CD14-positive monocyte (primary cell): ENCODE data around the gene NBAS. TPM values are rescaled to one million over a fixed set of nuclear protein-coding genes. Genes with fewer than 3 reads are reported as not detected.

Source experiments
- DNase-seq, 3 donors: peaks; one replicate each; pipeline ENCODE4 v3.0.0-alpha.2; 2011 to 2022
- H2AFZ ChIP-seq: 2 replicates; pipeline ENCODE4 v1.6.0; 2012; ENCODE audit warnings: mild to moderate bottlenecking, low read depth, low read length, inconsistent platforms; ENCODE audit not compliant: insufficient read depth, poor library complexity, severe bottlenecking
- H3K27ac ChIP-seq, 2 donors: 1 replicate in 1 of 2; 2 replicates in 1 of 2; pipeline ENCODE4 v1.5.1; 2012 to 2013; ENCODE audit warnings: low read length in 2 of 2, control low read depth in 1 of 2, inconsistent platforms in 1 of 2, low read depth in 1 of 2, mild to moderate bottlenecking in 1 of 2
- H3K27me3 ChIP-seq, 2 donors: one replicate each; pipeline versions ENCODE4 v1.6.0 to v1.6.1; 2011 to 2013; ENCODE audit warnings: low read length in 2 of 2; ENCODE audit not compliant: control insufficient read depth in 2 of 2, insufficient read depth in 2 of 2
- H3K36me3 ChIP-seq, 2 donors: replicated peaks in 1 of 2; 1 replicate in 1 of 2; 2 replicates in 1 of 2; pipeline versions ENCODE4 v1.5.1 to v1.6.1; 2012 to 2013; ENCODE audit warnings: low read length in 2 of 2, control low read depth in 1 of 2, inconsistent platforms in 1 of 2, mild to moderate bottlenecking in 1 of 2; ENCODE audit not compliant: insufficient read depth in 2 of 2, control insufficient read depth in 1 of 2
- H3K4me1 ChIP-seq, 2 donors: 1 replicate in 1 of 2; 2 replicates in 1 of 2; pipeline versions ENCODE4 v1.5.1 to v1.6.1; 2012 to 2013; ENCODE audit warnings: low read length in 2 of 2, control low read depth in 1 of 2, inconsistent platforms in 1 of 2, mild to moderate bottlenecking in 1 of 2, moderate library complexity in 1 of 2; ENCODE audit not compliant: insufficient read depth in 2 of 2, control insufficient read depth in 1 of 2
- H3K4me2 ChIP-seq: replicated peaks from 2 replicates; pipeline ENCODE3; 2012; ENCODE audit warnings: low read length, moderate library complexity, mild to moderate bottlenecking; ENCODE audit not compliant: poor library complexity, severe bottlenecking; ENCODE audit errors: extremely low read depth
- H3K4me3 ChIP-seq, 3 experiments: fragments of 200-600 bp in 1 of 3; sonication (generic) in 1 of 3; replicated peaks in 1 of 3; 1 replicate in 2 of 3; 2 replicates in 1 of 3; pipeline ENCODE4 v1.5.1; 2011 to 2013; ENCODE audit warnings: low read length in 3 of 3, mild to moderate bottlenecking in 3 of 3, control low read depth in 2 of 3, low read depth in 2 of 3, inconsistent platforms in 1 of 3, moderate library complexity in 1 of 3
- H3K79me2 ChIP-seq: 2 replicates; pipeline ENCODE4 v1.6.0; 2012; ENCODE audit warnings: mild to moderate bottlenecking, control low read depth, inconsistent platforms, low read length, moderate library complexity; ENCODE audit not compliant: insufficient read depth
- H3K9ac ChIP-seq: 2 replicates; pipeline ENCODE4 v1.6.0; 2017; ENCODE audit warnings: low read length, mild to moderate bottlenecking; ENCODE audit not compliant: insufficient read depth, poor library complexity, severe bottlenecking
- H3K9me3 ChIP-seq, 2 donors: replicated peaks in 1 of 2; 1 replicate in 1 of 2; 2 replicates in 1 of 2; pipeline versions ENCODE4 v1.5.1 to v1.6.1; 2012 to 2013; ENCODE audit warnings: low read length in 2 of 2, control low read depth in 1 of 2; ENCODE audit not compliant: control insufficient read depth in 1 of 2, insufficient read depth in 1 of 2
- H4K20me1 ChIP-seq: 2 replicates; pipeline ENCODE4 v1.6.0; 2012; ENCODE audit warnings: mild to moderate bottlenecking, low read length, control low read depth, moderate library complexity; ENCODE audit not compliant: insufficient read depth
- H3K27ac Mint-ChIP-seq, 7 donors: one replicate each; pipeline ENCODE4 v1.8.0; 2020; ENCODE audit warnings: mild to moderate bottlenecking in 7 of 7, mixed read lengths in 7 of 7, moderate library complexity in 6 of 7, inconsistent platforms in 2 of 7
- H3K27me3 Mint-ChIP-seq, 3 donors: one replicate each; pipeline ENCODE4 v1.8.0; 2021 to 2022; ENCODE audit warnings: low read depth in 3 of 3, mild to moderate bottlenecking in 3 of 3, mixed read lengths in 3 of 3, moderate library complexity in 3 of 3, inconsistent platforms in 1 of 3
- H3K36me3 Mint-ChIP-seq, 2 donors: one replicate each; pipeline ENCODE4 v1.8.0; 2020; ENCODE audit warnings: mixed read lengths in 2 of 2, inconsistent platforms in 1 of 2, mild to moderate bottlenecking in 1 of 2
- H3K4me1 Mint-ChIP-seq: one replicate; pipeline ENCODE4 v1.8.0; 2020; ENCODE audit warnings: mild to moderate bottlenecking, mixed read lengths
- H3K4me3 Mint-ChIP-seq, 2 donors: one replicate each; pipeline ENCODE4 v1.8.0; 2020; ENCODE audit warnings: mild to moderate bottlenecking in 2 of 2, mixed read lengths in 2 of 2, moderate library complexity in 1 of 2
- H3K9me3 Mint-ChIP-seq, 7 donors: one replicate each; pipeline ENCODE4 v1.8.0; 2020 to 2022; ENCODE audit warnings: mixed read lengths in 7 of 7, mild to moderate bottlenecking in 6 of 7, moderate library complexity in 6 of 7, inconsistent platforms in 2 of 7
- WGBS: methylation state at CpG from one replicate; pipeline ENCODE4 v1.1.5; 2013; ENCODE audit warnings: missing lambda C conversion rate; ENCODE audit not compliant: insufficient coverage; 5-methylcytosine and 5-hydroxymethylcytosine counted together
- intact Hi-C, 2 donors: fragments of 100-400 bp; cut with micrococcal nuclease; formaldehyde crosslinking; loops; one replicate each; pipeline versions ENCODE4 v1.15.0 to v1.15.1; 2023
- polyA plus RNA-seq, 3 donors: library from polyadenylated mRNA; depleted of rRNA in 1 of 3; unstranded in 2 of 3; stranded (reverse) in 1 of 3; fragments of 300-500 nt in 2 of 3; fragments of >200 nt in 1 of 3; fragmentation: Illumina TruSeq in 2 of 3; gene quantifications; 1 replicate in 2 of 3; 2 replicates in 1 of 3; pipeline ENCODE4 v1.2.3, GENCODE V29; 2012 to 2021
- TF ChIP-seq, protein P1 (sequence below): fragments of 200-600 bp; IDR thresholded peaks from one replicate; pipeline ENCODE4 v1.8.0; 2022; ENCODE audit warnings: antibody characterized with exemption, mild to moderate bottlenecking

Gene NBAS
- polyA plus RNA-seq, 3 donors = 8.9 to 10.9 (median 8.9) TPM

DNA sequence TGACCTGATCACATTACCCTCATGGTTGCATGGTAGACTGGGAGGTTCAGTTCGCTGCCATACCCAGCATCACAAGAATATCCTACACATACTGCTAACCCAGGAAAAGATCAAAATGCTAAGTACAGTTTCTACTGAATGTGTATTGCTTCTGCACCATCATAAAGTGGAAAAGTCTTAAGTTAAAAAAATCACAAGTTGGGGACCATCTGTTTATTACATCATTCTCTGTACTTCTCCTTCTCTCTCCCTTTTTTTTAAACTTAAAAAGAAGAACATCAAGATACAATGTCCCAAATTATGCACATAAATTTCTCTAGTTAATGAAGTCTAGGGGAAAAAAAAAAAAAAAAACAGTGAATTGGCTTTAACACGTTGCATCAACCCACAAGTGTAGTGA is 43.3 kb downstream of the NBAS start:
- H3K27ac ChIP-seq = peak overlapping the region in 1 of 2 donors; percentile 34
- peaks cover 4 to 14% of the 10 kb centered on the region in 2 donors for H3K4me1 ChIP-seq
- peak overlapping the region in 1 of 3 experiments; percentile 56 for H3K4me3 ChIP-seq
- no peak overlapping the region for H3K4me3 Mint-ChIP-seq
- TF ChIP-seq, protein P1, sequence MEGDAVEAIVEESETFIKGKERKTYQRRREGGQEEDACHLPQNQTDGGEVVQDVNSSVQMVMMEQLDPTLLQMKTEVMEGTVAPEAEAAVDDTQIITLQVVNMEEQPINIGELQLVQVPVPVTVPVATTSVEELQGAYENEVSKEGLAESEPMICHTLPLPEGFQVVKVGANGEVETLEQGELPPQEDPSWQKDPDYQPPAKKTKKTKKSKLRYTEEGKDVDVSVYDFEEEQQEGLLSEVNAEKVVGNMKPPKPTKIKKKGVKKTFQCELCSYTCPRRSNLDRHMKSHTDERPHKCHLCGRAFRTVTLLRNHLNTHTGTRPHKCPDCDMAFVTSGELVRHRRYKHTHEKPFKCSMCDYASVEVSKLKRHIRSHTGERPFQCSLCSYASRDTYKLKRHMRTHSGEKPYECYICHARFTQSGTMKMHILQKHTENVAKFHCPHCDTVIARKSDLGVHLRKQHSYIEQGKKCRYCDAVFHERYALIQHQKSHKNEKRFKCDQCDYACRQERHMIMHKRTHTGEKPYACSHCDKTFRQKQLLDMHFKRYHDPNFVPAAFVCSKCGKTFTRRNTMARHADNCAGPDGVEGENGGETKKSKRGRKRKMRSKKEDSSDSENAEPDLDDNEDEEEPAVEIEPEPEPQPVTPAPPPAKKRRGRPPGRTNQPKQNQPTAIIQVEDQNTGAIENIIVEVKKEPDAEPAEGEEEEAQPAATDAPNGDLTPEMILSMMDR = no peak
- H3K9me3 ChIP-seq = no peaks in the 10 kb centered on the region
- WGBS = no CpG with 5 or more reads among the region's 2 CpGs
- no peaks in the 10 kb centered on the region for H3K27me3 ChIP-seq
- peaks cover 0 to 7% (median 0%) of the 10 kb centered on the region in 7 donors for H3K9me3 Mint-ChIP-seq
- intact Hi-C loops = no loop called here
- H2AFZ ChIP-seq = no peak overlapping the region
- H3K79me2 ChIP-seq = no peaks in the 10 kb centered on the region
- peaks cover 0 to 2% (median 1%) of the 10 kb centered on the region in 3 donors for H3K27me3 Mint-ChIP-seq
- H3K4me1 Mint-ChIP-seq = peaks cover 14% of the 10 kb centered on the region
- no peaks in the 10 kb centered on the region for H4K20me1 ChIP-seq
- peaks cover 3 to 23% of the 10 kb centered on the region in 2 donors for H3K36me3 ChIP-seq
- no peak overlapping the region for H3K9ac ChIP-seq
- H3K4me2 ChIP-seq = peak overlapping the region; percentile 58
- peaks cover 29 to 35% of the 10 kb centered on the region in 2 donors for H3K36me3 Mint-ChIP-seq
- peak in 1 of 3 donors; percentile 1 for DNase-seq
- H3K27ac Mint-ChIP-seq = peak overlapping the region in 5 of 7 donors; percentile 36 to 78 (median 50)

DNA sequence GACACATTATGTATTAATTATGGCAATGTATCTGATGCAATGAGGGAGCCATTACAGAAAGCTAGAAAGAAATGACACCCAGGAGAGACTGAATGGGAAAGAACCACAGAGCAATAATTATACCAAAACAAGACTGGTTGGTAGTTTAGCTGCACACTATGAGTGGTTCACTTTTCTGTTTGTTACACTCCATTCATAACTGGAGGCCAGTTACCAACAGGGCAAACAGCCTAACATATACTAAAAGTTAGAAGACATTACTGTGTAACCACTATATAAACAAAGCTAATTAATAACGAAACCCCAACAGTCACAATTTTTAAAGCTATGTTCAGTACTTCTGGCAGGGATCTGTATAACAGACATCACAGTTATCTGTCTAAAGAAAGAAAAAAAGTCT is 49.4 kb downstream of the NBAS start:
- no peaks in the 10 kb centered on the region for H3K79me2 ChIP-seq
- Mint-ChIP-seq H3K9me3 (no peaks in the 10 kb centered on the region), H3K4me1 (no peaks in the 10 kb centered on the region), H3K27ac (no peak overlapping the region), H3K4me3 (no peak overlapping the region), H3K36me3 (peaks cover 56 to 65% of the 10 kb centered on the region in 2 donors), H3K27me3 (peaks cover 0 to 2% (median 1%) of the 10 kb centered on the region in 3 donors)
- H2AFZ ChIP-seq = no peak overlapping the region
- DNase-seq = no peak
- intact Hi-C loops = no loop called here
- TF ChIP-seq, protein P1 = no peak
- H3K4me1 ChIP-seq = no peaks in the 10 kb centered on the region
- WGBS = no CpG with 5 or more reads among the region's 1 CpG
- H3K36me3 ChIP-seq = peaks cover 25 to 71% of the 10 kb centered on the region in 2 donors
- H3K9me3 ChIP-seq = no peaks in the 10 kb centered on the region
- H3K4me2 ChIP-seq = no peak overlapping the region
- no peak overlapping the region for H3K9ac ChIP-seq
- H3K4me3 ChIP-seq = no peak overlapping the region
- no peak overlapping the region for H3K27ac ChIP-seq
- no peaks in the 10 kb centered on the region for H3K27me3 ChIP-seq
- no peaks in the 10 kb centered on the region for H4K20me1 ChIP-seq
